Naive thymus-derived CD4-positive, alpha-beta T cell (primary cell): ENCODE data around the gene IL1RN. TPM values are rescaled to one million over a fixed set of nuclear protein-coding genes. Genes with fewer than 3 reads are reported as not detected.

Experiments used
- ATAC-seq: fragments of 150-1000 bp; cut with Tn5 transposase; 2 replicates; pipeline ENCODE4 v1.10.0; 2021; ENCODE audit warnings: mild to moderate bottlenecking, moderate library complexity
- CTCF ChIA-PET: fragments of 350-600 bp; sonication (Branson Sonifier 250); formaldehyde crosslinking; loops from one replicate; lab custom pipeline; 2021; ENCODE audit warnings: antibody characterized with exemption; lab: Charles Lee
- POLR2A ChIA-PET: fragments of 350-600 bp; sonication (Branson Sonifier 250); formaldehyde crosslinking; loops from one replicate; lab custom pipeline; 2021; ENCODE audit warnings: antibody characterized with exemption, inconsistent platforms; lab: Charles Lee
- DNase-seq, 9 donors: peaks; one replicate each; pipeline versions ENCODE4 v3.0.0 to v3.0.0-alpha.2; 2020 to 2022; ENCODE audit warnings: mixed read lengths in 1 of 9
- H3K27ac ChIP-seq: one replicate; pipeline ENCODE4 v1.7.0; 2013; ENCODE audit warnings: mild to moderate bottlenecking, low read depth, low read length, moderate library complexity
- H3K27me3 ChIP-seq, 2 donors: one replicate each; pipeline ENCODE4 v1.7.0; 2013; ENCODE audit warnings: low read length in 2 of 2, mild to moderate bottlenecking in 2 of 2, moderate library complexity in 2 of 2; ENCODE audit not compliant: control insufficient read depth in 2 of 2, insufficient read depth in 2 of 2
- H3K36me3 ChIP-seq, 3 experiments: 1 replicate in 2 of 3; 2 replicates in 1 of 3; pipeline ENCODE4 v1.7.0; 2013; ENCODE audit warnings: low read length in 3 of 3, mild to moderate bottlenecking in 3 of 3, moderate library complexity in 1 of 3; ENCODE audit not compliant: insufficient read depth in 3 of 3, control insufficient read depth in 2 of 3
- H3K4me1 ChIP-seq, 2 donors: one replicate each; pipeline ENCODE4 v1.7.0; 2013; ENCODE audit warnings: low read length in 2 of 2, mild to moderate bottlenecking in 2 of 2, moderate library complexity in 1 of 2; ENCODE audit not compliant: control insufficient read depth in 2 of 2, insufficient read depth in 2 of 2
- H3K4me3 ChIP-seq: 2 replicates; pipeline ENCODE4 v1.7.0; 2013; ENCODE audit warnings: mild to moderate bottlenecking, low read length
- H3K9me3 ChIP-seq, 3 experiments: 1 replicate in 2 of 3; 2 replicates in 1 of 3; pipeline ENCODE4 v1.7.0; 2013; ENCODE audit warnings: low read length in 3 of 3; ENCODE audit not compliant: control insufficient read depth in 2 of 3
- H3K27ac Mint-ChIP-seq, 9 donors: one replicate each; pipeline ENCODE4 v1.8.0; 2020 to 2022; ENCODE audit warnings: mixed read lengths in 9 of 9, mild to moderate bottlenecking in 8 of 9, moderate library complexity in 5 of 9, inconsistent platforms in 2 of 9
- H3K27me3 Mint-ChIP-seq, 5 donors: one replicate each; pipeline ENCODE4 v1.8.0; 2021 to 2022; ENCODE audit warnings: mixed read lengths in 5 of 5, mild to moderate bottlenecking in 1 of 5
- H3K36me3 Mint-ChIP-seq, 5 donors: one replicate each; pipeline ENCODE4 v1.8.0; 2020 to 2022; ENCODE audit warnings: mixed read lengths in 5 of 5, mild to moderate bottlenecking in 3 of 5, inconsistent platforms in 1 of 5
- H3K4me1 Mint-ChIP-seq, 7 donors: one replicate each; pipeline ENCODE4 v1.8.0; 2020 to 2022; ENCODE audit warnings: mixed read lengths in 7 of 7, mild to moderate bottlenecking in 3 of 7, inconsistent platforms in 1 of 7
- H3K4me3 Mint-ChIP-seq, 10 donors: one replicate each; pipeline ENCODE4 v1.8.0; 2020 to 2022; ENCODE audit warnings: mild to moderate bottlenecking in 10 of 10, mixed read lengths in 10 of 10, moderate library complexity in 6 of 10, inconsistent platforms in 2 of 10
- H3K9me3 Mint-ChIP-seq, 11 donors: one replicate each; pipeline ENCODE4 v1.8.0; 2020 to 2022; ENCODE audit warnings: mixed read lengths in 11 of 11, mild to moderate bottlenecking in 4 of 11, inconsistent platforms in 1 of 11, moderate library complexity in 1 of 11
- intact Hi-C, 2 donors: fragments of 100-400 bp; cut with micrococcal nuclease; formaldehyde crosslinking; loops; one replicate each; pipeline ENCODE4 v1.15.1; 2023
- polyA plus RNA-seq, 2 donors: library from polyadenylated mRNA; unstranded; fragments of 300-500 nt; fragmentation: Illumina TruSeq; gene quantifications; one replicate each; pipeline ENCODE4 v1.2.3, GENCODE V29; 2021
- total RNA-seq, 6 experiments: library from RNA in 5 of 6; stranded (reverse) in 5 of 6; gene quantifications; 1 replicate in 5 of 6; 2 replicates in 1 of 6; pipeline ENCODE4 v1.2.3 and lab custom pipeline; 2021 to 2026

IL1RN gene
- total and polyA plus RNA-seq, 7 experiments from 2014 or later, result 1.7 to 14.3 (median 2.3) TPM; not detected in 2

GRCh38 chr2:113144259-113144658, 16.9 kb downstream of the IL1RN start:
- POLR2A ChIA-PET, result interaction anchor here (0.6 to 3.6 kb wide), 3 partner anchors 13 to 145 kb away, joined by 3 to 20 read pairs (median 8); partner anchors contain the start of gene PSD4
- Histone ChIP-seq H3K27me3 (no peaks in the 10 kb centered on the region), H3K9me3 (no peaks in the 10 kb centered on the region), H3K4me3 (no peak overlapping the region), H3K4me1 (no peaks in the 10 kb centered on the region), H3K36me3 (no peaks in the 10 kb centered on the region), H3K27ac (no peak overlapping the region)
- Mint-ChIP-seq H3K4me1 (peaks cover 0 to 11% (median 8%) of the 10 kb centered on the region in 7 donors), H3K4me3 (no peak overlapping the region), H3K9me3 (peaks cover 0 to 7% (median 0%) of the 10 kb centered on the region in 11 donors), H3K36me3 (peaks cover 0 to 6% (median 0%) of the 10 kb centered on the region in 5 donors), H3K27me3 (peaks cover 0 to 26% (median 0%) of the 10 kb centered on the region in 5 donors), H3K27ac (no peak overlapping the region)
- ATAC-seq, result no peak
- intact Hi-C loops, result no loop called here
- DNase-seq, result no peak
- CTCF ChIA-PET, result interaction anchor here (12.3 kb wide), 1 partner anchor 54 kb away, joined by 356 read pairs; no protein-coding TSS in a partner anchor

- Histone ChIP-seq H3K4me1 (no peaks in the 10 kb centered on the region), H3K9me3 (no peaks in the 10 kb centered on the region), H3K27me3 (no peaks in the 10 kb centered on the region), H3K27ac (no peak overlapping the region), H3K4me3 (no peak overlapping the region), H3K36me3 (no peaks in the 10 kb centered on the region)
- intact Hi-C loops, result no loop called here
- ATAC-seq (no peak), DNase-seq (no peak)
- peaks cover 0 to 6% (median 0%) of the 10 kb centered on the region in 5 donors for H3K36me3 Mint-ChIP-seq
- POLR2A ChIA-PET, result interaction anchor here (1.5 to 2.2 kb wide), 3 partner anchors 8 to 26 kb away, joined by 7 to 8 read pairs (median 7); no protein-coding TSS in a partner anchor
- peaks cover 0 to 12% (median 4%) of the 10 kb centered on the region in 7 donors for H3K4me1 Mint-ChIP-seq
- H3K27me3 Mint-ChIP-seq, result peaks cover 0 to 31% (median 0%) of the 10 kb centered on the region in 5 donors
- H3K4me3 Mint-ChIP-seq, result no peak overlapping the region
- CTCF ChIA-PET, result interaction anchor here (0.6 to 1.7 kb wide), 6 partner anchors 11 to 83 kb away, joined by 3 to 10 read pairs (median 5); no protein-coding TSS in a partner anchor
- H3K9me3 Mint-ChIP-seq, result peaks cover 0 to 7% (median 0%) of the 10 kb centered on the region in 11 donors
- peak overlapping the region in 1 of 9 donors; percentile 14 for H3K27ac Mint-ChIP-seq
Measured at GRCh38 chr2:113148606-113149552, 21.5 kb downstream of the IL1RN start.

- intact Hi-C loops, result no loop called here
- DNase-seq (no peak), ATAC-seq (no peak)
- POLR2A ChIA-PET, result interaction anchor here (1.8 to 2.2 kb wide), 2 partner anchors 8 to 26 kb away, joined by 7 read pairs; no protein-coding TSS in a partner anchor
- Mint-ChIP-seq H3K36me3 (peaks cover 0 to 6% (median 0%) of the 10 kb centered on the region in 5 donors), H3K27me3 (peaks cover 0 to 29% (median 0%) of the 10 kb centered on the region in 5 donors), H3K27ac (no peak overlapping the region), H3K9me3 (peaks cover 0 to 7% (median 0%) of the 10 kb centered on the region in 11 donors), H3K4me1 (peaks cover 0 to 12% (median 4%) of the 10 kb centered on the region in 7 donors), H3K4me3 (no peak overlapping the region)
- Histone ChIP-seq H3K9me3 (no peaks in the 10 kb centered on the region), H3K36me3 (no peaks in the 10 kb centered on the region), H3K4me1 (no peaks in the 10 kb centered on the region), H3K4me3 (no peak overlapping the region), H3K27me3 (no peaks in the 10 kb centered on the region), H3K27ac (no peak overlapping the region)
- CTCF ChIA-PET, result interaction anchor here (0.7 to 1.5 kb wide), 2 partner anchors 12 to 82 kb away, joined by 3 to 10 read pairs; no protein-coding TSS in a partner anchor
Measured at GRCh38 chr2:113149553-113150257, 22.3 kb downstream of the IL1RN start.

GRCh38 chr2:113150258-113150601, 22.8 kb downstream of the IL1RN start:
- peaks cover 0 to 12% (median 4%) of the 10 kb centered on the region in 7 donors for H3K4me1 Mint-ChIP-seq
- intact Hi-C loops, result no loop called here
- peaks cover 0 to 7% (median 0%) of the 10 kb centered on the region in 11 donors for H3K9me3 Mint-ChIP-seq
- peaks cover 0 to 6% (median 0%) of the 10 kb centered on the region in 5 donors for H3K36me3 Mint-ChIP-seq
- POLR2A ChIA-PET, result interaction anchor here (1.8 kb wide), 1 partner anchor 25 kb away, joined by 7 read pairs; no protein-coding TSS in a partner anchor
- no peaks in the 10 kb centered on the region for H3K4me1 ChIP-seq
- CTCF ChIA-PET, result interaction anchor here (0.6 to 1.5 kb wide), 2 partner anchors 12 to 50 kb away, joined by 6 to 10 read pairs; no protein-coding TSS in a partner anchor
- peaks cover 0 to 29% (median 0%) of the 10 kb centered on the region in 5 donors for H3K27me3 Mint-ChIP-seq
- no peak overlapping the region for H3K4me3 Mint-ChIP-seq
- no peak overlapping the region for H3K27ac Mint-ChIP-seq
- H3K4me3 ChIP-seq, result no peak overlapping the region
- no peaks in the 10 kb centered on the region for H3K9me3 ChIP-seq
- no peak overlapping the region for H3K27ac ChIP-seq
- H3K27me3 ChIP-seq, result no peaks in the 10 kb centered on the region
- ATAC-seq, result no peak
- DNase-seq, result no peak
- H3K36me3 ChIP-seq, result no peaks in the 10 kb centered on the region

- Mint-ChIP-seq H3K4me3 (peak overlapping the region in 1 of 10 donors; percentile 56), H3K27ac (no peak overlapping the region)
- intact Hi-C loops, result loop anchor here (5.0 kb wide), 1 partner anchor 42 kb away; no protein-coding TSS in a partner anchor
Measured at GRCh38 chr2:113155331-113155730, 27.9 kb downstream of the IL1RN start.

More at GRCh38 chr2:113155331-113155730, 27.9 kb downstream of the IL1RN start:
- CTCF ChIA-PET, result interaction anchor here (0.9 to 3.9 kb wide), 8 partner anchors 18 to 214 kb away, joined by 3 to 34 read pairs (median 4); partner anchors contain the start of gene PSD4
- H3K27me3 Mint-ChIP-seq, result peaks cover 0 to 16% (median 0%) of the 10 kb centered on the region in 5 donors
- POLR2A ChIA-PET, result interaction anchor here (0.6 to 5.2 kb wide), 6 partner anchors 13 to 44 kb away, joined by 3 to 172 read pairs (median 8); partner anchors contain the start of gene PSD4
- H3K9me3 Mint-ChIP-seq, result no peaks in the 10 kb centered on the region
- H3K4me1 Mint-ChIP-seq, result peaks cover 10 to 29% (median 28%) of the 10 kb centered on the region in 7 donors
- H3K36me3 Mint-ChIP-seq, result peaks cover 0 to 5% (median 0%) of the 10 kb centered on the region in 5 donors
- H3K27ac ChIP-seq, result no peak overlapping the region
- no peaks in the 10 kb centered on the region for H3K9me3 ChIP-seq
- no peaks in the 10 kb centered on the region for H3K36me3 ChIP-seq
- H3K4me1 ChIP-seq, result peaks cover 14 to 19% of the 10 kb centered on the region in 2 donors
- H3K4me3 ChIP-seq, result no peak overlapping the region
- DNase-seq (no peak), ATAC-seq (no peak)
- no peaks in the 10 kb centered on the region for H3K27me3 ChIP-seq
